Measurements from ENCODE around the gene CERS5.

The CERS5 gene

GRCh38 chr12:50107416-50108268 is 59.5 kb downstream of the CERS5 start:
- no peak for DNase-seq
- intact Hi-C loops (cut with DNase I): no loop called here

- intact Hi-C loops (cut with DNase I): no loop called here
- DNase-seq: no peak
Observed at GRCh38 chr12:50106907-50107306, 60.3 kb downstream of the CERS5 start.

- intact Hi-C loops (cut with DNase I): no loop called here
Observed at GRCh38 chr12:50105913-50106450, 61.2 kb downstream of the CERS5 start.

GRCh38 chr12:50104417-50105366 is 62.5 kb downstream of the CERS5 start:
- intact Hi-C loops (cut with DNase I): no loop called here

More at GRCh38 chr12:50105913-50106450, 61.2 kb downstream of the CERS5 start:
- DNase-seq: no peak

GRCh38 chr12:50103767-50104321 is 63.3 kb downstream of the CERS5 start, which contains the start of gene GPD1:
GPD1 (plus strand) TSS chr12:50104008; CDS start chr12:50104051, 43 bp downstream.
- intact Hi-C loops (cut with DNase I): no loop called here
- peak; percentile 63 to 95 (median 85) for DNase-seq

More at GRCh38 chr12:50104417-50105366, 62.5 kb downstream of the CERS5 start:
- DNase-seq: no peak

GRCh38 chr12:50103351-50103750 is 63.8 kb downstream of the CERS5 start:
- DNase-seq: no peak
- intact Hi-C loops (cut with DNase I): no loop called here

GRCh38 chr12:50102646-50103309 is 64.4 kb downstream of the CERS5 start:
- intact Hi-C loops (cut with DNase I): no loop called here
- DNase-seq: peak in 3 of 42 donors; percentile 22 to 40 (median 36)

GRCh38 chr12:50102131-50102531 is 65.0 kb downstream of the CERS5 start:
- intact Hi-C loops (cut with DNase I): no loop called here
- peak in 36 of 42 donors; percentile 35 to 79 (median 61) for DNase-seq

- peak in 10 of 42 donors; percentile 31 to 68 (median 45) for DNase-seq
- intact Hi-C loops (cut with DNase I): no loop called here
Observed at GRCh38 chr12:50101663-50102062, 65.5 kb downstream of the CERS5 start.

GRCh38 chr12:50100561-50100960 is 66.6 kb downstream of the CERS5 start:
- no peak for DNase-seq
- intact Hi-C loops (cut with DNase I): no loop called here

- DNase-seq: peak in 4 of 42 donors; percentile 36 to 49 (median 42)
- intact Hi-C loops (cut with DNase I): no loop called here
Observed at GRCh38 chr12:50099302-50100008, 67.7 kb downstream of the CERS5 start.

- intact Hi-C loops (cut with DNase I): no loop called here
- no peak for DNase-seq
Observed at GRCh38 chr12:50097952-50098351, 69.2 kb downstream of the CERS5 start.

GRCh38 chr12:50090391-50090790 is 76.8 kb downstream of the CERS5 start:
- intact Hi-C loops (cut with DNase I): no loop called here
- DNase-seq: peak in 22 of 42 donors; percentile 27 to 82 (median 58)

GRCh38 chr12:50089730-50090129 is 77.4 kb downstream of the CERS5 start:
- no peak for DNase-seq
- intact Hi-C loops (cut with DNase I): no loop called here

- intact Hi-C loops (cut with DNase I): no loop called here
- DNase-seq: peak in 33 of 42 donors; percentile 34 to 85 (median 64)
Observed at GRCh38 chr12:50088577-50089335, 78.4 kb downstream of the CERS5 start.

GRCh38 chr12:50087995-50088394 is 79.2 kb downstream of the CERS5 start:
- no peak for DNase-seq
- intact Hi-C loops (cut with DNase I): no loop called here

GRCh38 chr12:50087151-50087550 is 80.0 kb downstream of the CERS5 start:
- no peak for DNase-seq
- intact Hi-C loops (cut with DNase I): no loop called here

All from head of caudate nucleus (tissue), 42 donors.